Fibroblast of the aortic adventitia (primary cell): ENCODE measurements around the gene PELI2. TPM values are rescaled to one million over a fixed set of nuclear protein-coding genes. Genes with fewer than 3 reads are reported as not detected.

ENCODE experiments used
- DNase-seq: peaks from one replicate; pipeline ENCODE4 v3.0.0-alpha.2; 2010; ENCODE audit warnings: low read depth
- H3K4me3 ChIP-seq: 2 replicates; pipeline ENCODE4 v1.5.1; 2011; ENCODE audit warnings: low read depth, mild to moderate bottlenecking, control low read depth, low read length, moderate library complexity
- total RNA-seq: library from RNA; depleted of rRNA; stranded (reverse); fragments of >200 nt; gene quantifications from 2 replicates; pipeline ENCODE4 v1.2.3, GENCODE V29; 2012; ENCODE audit warnings: low replicate concordance
- TF ChIP-seq, protein P1 (sequence below): IDR thresholded peaks from 2 replicates; pipeline ENCODE4 v1.5.1; 2011; ENCODE audit warnings: mild to moderate bottlenecking, low read length, control low read depth, inconsistent platforms; ENCODE audit not compliant: insufficient read depth

Gene PELI2
- total RNA-seq, 1 donor, result 14.0 TPM

DNA sequence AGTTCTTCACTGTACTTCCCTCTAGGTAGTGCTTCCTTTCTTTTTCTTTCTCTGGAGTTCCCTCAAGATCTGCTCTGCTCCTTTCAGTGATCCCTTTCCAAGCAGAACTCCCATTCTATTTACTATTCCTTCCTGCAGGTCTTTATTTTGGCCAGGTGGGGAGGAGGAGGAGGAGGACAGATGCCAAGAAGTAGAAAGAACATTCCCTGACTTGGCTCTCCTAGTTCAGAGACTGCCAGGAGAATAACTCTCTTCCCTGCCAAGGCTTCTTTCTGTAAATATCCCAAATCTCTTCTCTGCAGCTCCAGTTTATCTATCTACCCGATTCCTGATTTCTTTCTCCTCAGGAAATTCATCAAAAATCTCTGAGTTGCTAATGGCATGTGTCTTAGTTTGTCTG lies 231.7 kb downstream of the PELI2 start:
- H3K4me3 ChIP-seq, result no peak overlapping the region
- no peak for DNase-seq
- TF ChIP-seq, protein P1, sequence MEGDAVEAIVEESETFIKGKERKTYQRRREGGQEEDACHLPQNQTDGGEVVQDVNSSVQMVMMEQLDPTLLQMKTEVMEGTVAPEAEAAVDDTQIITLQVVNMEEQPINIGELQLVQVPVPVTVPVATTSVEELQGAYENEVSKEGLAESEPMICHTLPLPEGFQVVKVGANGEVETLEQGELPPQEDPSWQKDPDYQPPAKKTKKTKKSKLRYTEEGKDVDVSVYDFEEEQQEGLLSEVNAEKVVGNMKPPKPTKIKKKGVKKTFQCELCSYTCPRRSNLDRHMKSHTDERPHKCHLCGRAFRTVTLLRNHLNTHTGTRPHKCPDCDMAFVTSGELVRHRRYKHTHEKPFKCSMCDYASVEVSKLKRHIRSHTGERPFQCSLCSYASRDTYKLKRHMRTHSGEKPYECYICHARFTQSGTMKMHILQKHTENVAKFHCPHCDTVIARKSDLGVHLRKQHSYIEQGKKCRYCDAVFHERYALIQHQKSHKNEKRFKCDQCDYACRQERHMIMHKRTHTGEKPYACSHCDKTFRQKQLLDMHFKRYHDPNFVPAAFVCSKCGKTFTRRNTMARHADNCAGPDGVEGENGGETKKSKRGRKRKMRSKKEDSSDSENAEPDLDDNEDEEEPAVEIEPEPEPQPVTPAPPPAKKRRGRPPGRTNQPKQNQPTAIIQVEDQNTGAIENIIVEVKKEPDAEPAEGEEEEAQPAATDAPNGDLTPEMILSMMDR, result no peak
